HTR-8/SVneo (cell line): Measurements from ENCODE around the gene CRYBG2.

Experiments
- DNase-seq: peaks from one replicate; pipeline ENCODE4 v3.0.0; 2011; ENCODE audit warnings: low spot score, mixed read lengths; ENCODE audit not compliant: insufficient read length
- FAIRE-seq: peaks from 2 replicates; lab custom pipeline; 2011; peaks lifted over from hg19 to GRCh38; lab: Jason Lieb, UNC

The CRYBG2 gene

GRCh38 chr1:26283871-26284596 lies 69.9 kb downstream of the CRYBG2 start:
- FAIRE-seq (no peak), DNase-seq (no peak)

- no peak for FAIRE-seq
Observed at GRCh38 chr1:26283279-26283853, 70.6 kb downstream of the CRYBG2 start.

GRCh38 chr1:26282401-26282918 lies 71.5 kb downstream of the CRYBG2 start:
- FAIRE-seq (no peak), DNase-seq (no peak)

More at GRCh38 chr1:26283279-26283853, 70.6 kb downstream of the CRYBG2 start:
- no peak for DNase-seq

- no peak for DNase-seq
- no peak for FAIRE-seq
Observed at GRCh38 chr1:26281971-26282370, 72.0 kb downstream of the CRYBG2 start.

GRCh38 chr1:26281091-26281958 lies 72.6 kb downstream of the CRYBG2 start:
- DNase-seq (no peak), FAIRE-seq (no peak)

- FAIRE-seq (peak; percentile 42), DNase-seq (peak; percentile 59)
Observed at GRCh38 chr1:26280333-26281042, 73.4 kb downstream of the CRYBG2 start.

- DNase-seq (peak; percentile 71), FAIRE-seq (peak; percentile 38)
Observed at GRCh38 chr1:26279456-26280332, 74.2 kb downstream of the CRYBG2 start, which contains the start of gene SH3BGRL3. SH3BGRL3 (plus strand) TSS chr1:26280086; CDS start chr1:26280156, 70 bp downstream.

GRCh38 chr1:26278724-26279455 lies 75.0 kb downstream of the CRYBG2 start:
- DNase-seq (no peak), FAIRE-seq (no peak)

GRCh38 chr1:26278303-26278702 lies 75.6 kb downstream of the CRYBG2 start:
- FAIRE-seq (no peak), DNase-seq (no peak)

- DNase-seq, result no peak
- FAIRE-seq, result no peak
Observed at GRCh38 chr1:26277719-26278118, 76.2 kb downstream of the CRYBG2 start.

- no peak for FAIRE-seq
Observed at GRCh38 chr1:26277261-26277661, 76.7 kb downstream of the CRYBG2 start.

GRCh38 chr1:26276432-26276838 lies 77.5 kb downstream of the CRYBG2 start:
- FAIRE-seq (peak; percentile 16), DNase-seq (no peak)

More at GRCh38 chr1:26277261-26277661, 76.7 kb downstream of the CRYBG2 start:
- no peak for DNase-seq

- no peak for FAIRE-seq
- peak; percentile 66 for DNase-seq
Observed at GRCh38 chr1:26275580-26276431, 78.1 kb downstream of the CRYBG2 start.

GRCh38 chr1:26274801-26275425 lies 79.0 kb downstream of the CRYBG2 start:
- no peak for FAIRE-seq
- DNase-seq, result no peak
